Measurements from ENCODE around the gene C20orf202.

DNA sequence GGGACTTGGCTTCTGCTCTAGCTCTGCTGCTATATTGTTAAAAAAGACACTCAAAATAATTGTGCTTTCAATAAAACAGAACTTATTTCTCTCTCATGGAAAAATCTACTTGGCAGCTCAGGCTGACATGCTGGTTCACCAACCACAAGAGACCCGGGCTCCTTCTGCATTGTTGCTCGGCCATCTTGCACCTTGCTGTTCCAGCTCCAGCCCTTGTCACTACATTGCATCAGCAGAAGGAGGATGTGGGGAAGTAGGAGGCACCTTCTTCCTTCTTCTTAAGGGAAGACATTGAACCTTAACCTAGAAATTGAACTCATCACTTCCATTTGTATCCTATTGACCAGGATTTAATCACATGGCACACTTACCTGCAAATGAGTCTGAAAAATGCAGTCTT, 6.6 kb upstream of the C20orf202 start:
- TF ChIP-seq, protein P1, sequence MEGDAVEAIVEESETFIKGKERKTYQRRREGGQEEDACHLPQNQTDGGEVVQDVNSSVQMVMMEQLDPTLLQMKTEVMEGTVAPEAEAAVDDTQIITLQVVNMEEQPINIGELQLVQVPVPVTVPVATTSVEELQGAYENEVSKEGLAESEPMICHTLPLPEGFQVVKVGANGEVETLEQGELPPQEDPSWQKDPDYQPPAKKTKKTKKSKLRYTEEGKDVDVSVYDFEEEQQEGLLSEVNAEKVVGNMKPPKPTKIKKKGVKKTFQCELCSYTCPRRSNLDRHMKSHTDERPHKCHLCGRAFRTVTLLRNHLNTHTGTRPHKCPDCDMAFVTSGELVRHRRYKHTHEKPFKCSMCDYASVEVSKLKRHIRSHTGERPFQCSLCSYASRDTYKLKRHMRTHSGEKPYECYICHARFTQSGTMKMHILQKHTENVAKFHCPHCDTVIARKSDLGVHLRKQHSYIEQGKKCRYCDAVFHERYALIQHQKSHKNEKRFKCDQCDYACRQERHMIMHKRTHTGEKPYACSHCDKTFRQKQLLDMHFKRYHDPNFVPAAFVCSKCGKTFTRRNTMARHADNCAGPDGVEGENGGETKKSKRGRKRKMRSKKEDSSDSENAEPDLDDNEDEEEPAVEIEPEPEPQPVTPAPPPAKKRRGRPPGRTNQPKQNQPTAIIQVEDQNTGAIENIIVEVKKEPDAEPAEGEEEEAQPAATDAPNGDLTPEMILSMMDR (IDR thresholded peaks at IDR 0.05) = no peak
- TF ChIP-seq POLR2A (IDR thresholded peaks at IDR 0.05) = no peak
- TF ChIP-seq POLR2AphosphoS5 (IDR thresholded peaks at IDR 0.05) = no peak
